Transverse colon (tissue), 4 donors: Measurements from ENCODE around the gene TPD52L2.

Experiments used
- POLR2A ChIP-seq: fragments of 450-650 bp; IDR thresholded peaks from one replicate; pipeline ENCODE4 v1.6.1; 2016; ENCODE audit warnings: antibody characterized with exemption, mild to moderate bottlenecking, moderate library complexity
- POLR2AphosphoS5 ChIP-seq, 3 donors: sonication (generic); formaldehyde crosslinking; IDR thresholded peaks; one replicate each; pipeline ENCODE4 v1.6.1; 2016; ENCODE audit warnings: antibody characterized with exemption in 3 of 3
- TF ChIP-seq, protein P1 (sequence below), 5 experiments: fragments of 200-600 bp in 3 of 5; fragments of 450-650 bp in 2 of 5; sonication (generic) in 3 of 5; IDR thresholded peaks; 1 replicate in 2 of 5; 2 replicates in 3 of 5; pipeline ENCODE4 v1.5.1; 2016 to 2017; ENCODE audit warnings: antibody characterized with exemption in 5 of 5, inconsistent platforms in 3 of 5, mild to moderate bottlenecking in 2 of 5, moderate library complexity in 1 of 5

DNA sequence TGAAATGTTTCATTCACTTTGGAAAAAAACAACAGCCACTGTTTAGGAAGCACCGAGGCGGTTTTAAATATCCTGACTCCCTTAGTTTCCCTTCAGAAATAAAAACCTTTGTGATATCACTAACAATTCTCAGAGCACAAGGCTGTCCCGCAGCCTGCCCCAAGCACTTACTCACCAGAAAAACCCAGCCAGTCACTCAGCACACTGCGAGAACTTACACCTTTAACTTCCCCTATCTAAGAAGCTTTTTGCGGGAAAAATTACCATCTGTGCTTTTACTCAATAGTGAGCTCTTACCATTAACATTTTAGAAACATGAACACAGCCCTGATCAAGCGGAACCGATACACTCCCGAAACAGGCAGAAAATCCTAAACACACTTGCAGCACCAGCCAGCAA lies 43.3 kb upstream of the TPD52L2 start:
- TF ChIP-seq POLR2A: no peak
- no peak for TF ChIP-seq POLR2AphosphoS5 (IDR thresholded peaks at IDR 0.05)
- TF ChIP-seq, protein P1, sequence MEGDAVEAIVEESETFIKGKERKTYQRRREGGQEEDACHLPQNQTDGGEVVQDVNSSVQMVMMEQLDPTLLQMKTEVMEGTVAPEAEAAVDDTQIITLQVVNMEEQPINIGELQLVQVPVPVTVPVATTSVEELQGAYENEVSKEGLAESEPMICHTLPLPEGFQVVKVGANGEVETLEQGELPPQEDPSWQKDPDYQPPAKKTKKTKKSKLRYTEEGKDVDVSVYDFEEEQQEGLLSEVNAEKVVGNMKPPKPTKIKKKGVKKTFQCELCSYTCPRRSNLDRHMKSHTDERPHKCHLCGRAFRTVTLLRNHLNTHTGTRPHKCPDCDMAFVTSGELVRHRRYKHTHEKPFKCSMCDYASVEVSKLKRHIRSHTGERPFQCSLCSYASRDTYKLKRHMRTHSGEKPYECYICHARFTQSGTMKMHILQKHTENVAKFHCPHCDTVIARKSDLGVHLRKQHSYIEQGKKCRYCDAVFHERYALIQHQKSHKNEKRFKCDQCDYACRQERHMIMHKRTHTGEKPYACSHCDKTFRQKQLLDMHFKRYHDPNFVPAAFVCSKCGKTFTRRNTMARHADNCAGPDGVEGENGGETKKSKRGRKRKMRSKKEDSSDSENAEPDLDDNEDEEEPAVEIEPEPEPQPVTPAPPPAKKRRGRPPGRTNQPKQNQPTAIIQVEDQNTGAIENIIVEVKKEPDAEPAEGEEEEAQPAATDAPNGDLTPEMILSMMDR (IDR thresholded peaks at IDR 0.05): no peak
